ENCODE results near the gene ADAM12.
A peak's percentile ranks its signal among the peaks of the same experiment; 100 is the strongest.

ADAM12 gene

GRCh38 chr10:126315494-126316177 is 72.6 kb downstream of the ADAM12 start:
- no peak overlapping the region for H3K4me3 ChIP-seq (ENCODE audit: control insufficient read depth, low read depth, low read length)
- peak; percentile 61 for DNase-seq (ENCODE audit: low read depth)
- TF ChIP-seq, protein P1, sequence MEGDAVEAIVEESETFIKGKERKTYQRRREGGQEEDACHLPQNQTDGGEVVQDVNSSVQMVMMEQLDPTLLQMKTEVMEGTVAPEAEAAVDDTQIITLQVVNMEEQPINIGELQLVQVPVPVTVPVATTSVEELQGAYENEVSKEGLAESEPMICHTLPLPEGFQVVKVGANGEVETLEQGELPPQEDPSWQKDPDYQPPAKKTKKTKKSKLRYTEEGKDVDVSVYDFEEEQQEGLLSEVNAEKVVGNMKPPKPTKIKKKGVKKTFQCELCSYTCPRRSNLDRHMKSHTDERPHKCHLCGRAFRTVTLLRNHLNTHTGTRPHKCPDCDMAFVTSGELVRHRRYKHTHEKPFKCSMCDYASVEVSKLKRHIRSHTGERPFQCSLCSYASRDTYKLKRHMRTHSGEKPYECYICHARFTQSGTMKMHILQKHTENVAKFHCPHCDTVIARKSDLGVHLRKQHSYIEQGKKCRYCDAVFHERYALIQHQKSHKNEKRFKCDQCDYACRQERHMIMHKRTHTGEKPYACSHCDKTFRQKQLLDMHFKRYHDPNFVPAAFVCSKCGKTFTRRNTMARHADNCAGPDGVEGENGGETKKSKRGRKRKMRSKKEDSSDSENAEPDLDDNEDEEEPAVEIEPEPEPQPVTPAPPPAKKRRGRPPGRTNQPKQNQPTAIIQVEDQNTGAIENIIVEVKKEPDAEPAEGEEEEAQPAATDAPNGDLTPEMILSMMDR (IDR thresholded peaks at IDR 0.05; ENCODE audit: control insufficient read depth, insufficient read depth, low read depth, low read length, missing control alignments) = no peak

GRCh38 chr10:126314863-126315493 is 73.3 kb downstream of the ADAM12 start:
- no peak overlapping the region for H3K4me3 ChIP-seq (ENCODE audit: control insufficient read depth, low read depth, low read length)
- no peak for DNase-seq (ENCODE audit: low read depth)
- TF ChIP-seq, protein P1 (IDR thresholded peaks at IDR 0.05; ENCODE audit: control insufficient read depth, insufficient read depth, low read depth, low read length, missing control alignments) = no peak

- no peak for DNase-seq (ENCODE audit: low read depth)
- TF ChIP-seq, protein P1 (IDR thresholded peaks at IDR 0.05; ENCODE audit: control insufficient read depth, insufficient read depth, low read depth, low read length, missing control alignments) = no peak
- H3K4me3 ChIP-seq (ENCODE audit: control insufficient read depth, low read depth, low read length) = no peak overlapping the region
These were observed 76.1 kb downstream of the ADAM12 start for GRCh38 chr10:126312167-126312566.

- TF ChIP-seq, protein P1 (IDR thresholded peaks at IDR 0.05; ENCODE audit: control insufficient read depth, insufficient read depth, low read depth, low read length, missing control alignments) = no peak
- H3K4me3 ChIP-seq (ENCODE audit: control insufficient read depth, low read depth, low read length) = no peak overlapping the region
- DNase-seq (ENCODE audit: low read depth) = no peak
These were observed 78.9 kb downstream of the ADAM12 start for GRCh38 chr10:126309228-126309883.

DNA sequence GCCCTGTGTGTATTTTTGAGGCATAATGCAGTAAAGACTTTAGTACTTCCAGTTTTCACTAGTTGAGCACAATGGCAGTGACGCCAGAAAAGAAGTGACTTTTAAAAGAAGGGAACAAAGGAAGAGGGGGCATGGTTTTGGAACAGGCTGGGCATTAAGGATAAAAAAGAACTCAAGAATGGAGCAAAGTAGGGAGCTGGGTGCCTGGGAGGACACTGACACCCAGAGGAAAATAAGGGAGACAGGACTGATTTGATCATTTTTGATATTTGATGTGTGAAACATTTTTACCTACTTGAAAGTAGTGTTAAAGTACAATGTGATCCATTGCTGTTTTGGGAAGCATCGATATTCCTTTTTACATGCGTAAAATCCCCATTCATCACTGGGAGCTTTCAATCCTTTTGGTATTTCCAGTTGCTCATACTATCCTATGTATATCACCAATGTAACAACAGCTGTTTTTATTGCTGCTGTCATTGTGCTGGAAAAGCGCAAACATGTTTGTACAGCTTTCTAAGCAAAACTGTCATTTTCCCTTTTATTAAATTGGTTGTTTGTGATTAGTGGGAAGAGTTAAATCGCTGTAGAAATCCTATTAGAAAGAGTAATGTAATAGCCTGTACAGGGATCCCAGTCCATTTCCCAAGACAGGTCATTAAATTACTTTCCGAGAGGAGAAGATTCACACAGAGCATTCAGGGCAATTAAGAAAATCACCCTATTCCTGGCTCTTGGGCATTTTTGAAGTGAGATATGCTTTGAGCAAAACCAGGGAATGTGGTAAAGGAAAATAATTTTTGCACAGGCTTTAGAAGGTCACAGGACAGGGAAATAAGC is 85.2 kb downstream of the ADAM12 start:
- TF ChIP-seq, protein P1 (IDR thresholded peaks at IDR 0.05; ENCODE audit: control insufficient read depth, insufficient read depth, low read depth, low read length, missing control alignments) = peak; percentile 28

DNA sequence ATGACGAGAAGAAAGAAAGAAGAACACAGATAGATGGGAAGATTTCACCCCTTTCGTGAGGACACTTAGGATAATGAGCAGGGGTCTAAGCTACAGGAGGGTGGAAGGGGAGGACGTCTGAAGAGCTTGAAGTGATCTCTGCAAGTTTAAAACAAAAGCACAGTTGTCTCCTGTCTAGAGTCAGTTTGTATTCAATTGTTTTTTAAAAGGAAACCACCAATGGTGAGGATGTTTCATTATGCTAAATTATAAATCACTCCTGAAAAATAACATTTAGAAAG is 85.9 kb downstream of the ADAM12 start:
- H3K4me3 ChIP-seq (ENCODE audit: control insufficient read depth, low read depth, low read length) = no peak overlapping the region
- no peak for DNase-seq (ENCODE audit: low read depth)
- TF ChIP-seq, protein P1 (IDR thresholded peaks at IDR 0.05; ENCODE audit: control insufficient read depth, insufficient read depth, low read depth, low read length, missing control alignments) = no peak

More for the DNA sequence above, 85.2 kb downstream of the ADAM12 start:
- no peak for DNase-seq (ENCODE audit: low read depth)
- no peak overlapping the region for H3K4me3 ChIP-seq (ENCODE audit: control insufficient read depth, low read depth, low read length)
